ENCODE results near the gene NAV2. TPM values are rescaled to one million over a fixed set of nuclear protein-coding genes. Genes with fewer than 3 reads are reported as not detected.

The NAV2 gene
- total RNA-seq, 1 experiment from 2014 or later: 22.7 TPM

- ChIA-PET POLR2A (no interaction called here), CTCF (no interaction called here)
- H3K9me3 ChIP-seq (ENCODE audit: control insufficient read depth, insufficient read depth, low read depth, low read length): no peaks in the 10 kb centered on the region
- H3K27me3 ChIP-seq (ENCODE audit: control insufficient read depth, insufficient read depth, low read length): no peaks in the 10 kb centered on the region
- H3K4me3 ChIP-seq (ENCODE audit: low read depth in 2 of 2, low read length in 2 of 2): no peak overlapping the region
- DNase-seq (ENCODE audit: low read depth, low spot score): no peak
- no peak overlapping the region for H3K27ac ChIP-seq (ENCODE audit: low read length)
- in situ Hi-C loops (cut with HindIII; ENCODE audit: low pct_unique_long_range_greater_than_20kb, low sequenced_read_pairs) (no loop called here), intact Hi-C loops (cut with micrococcal nuclease; ENCODE audit: unreplicated experiment) (no loop called here)
- no peaks in the 10 kb centered on the region; the same call in 1 of the 2 replicates for H3K36me3 ChIP-seq (ENCODE audit: control insufficient read depth, insufficient read depth, low read length)
- H3K4me1 ChIP-seq (ENCODE audit: control insufficient read depth, insufficient read depth, low read length): no peaks in the 10 kb centered on the region
- ATAC-seq: no peak
- no peak for TF ChIP-seq POLR2AphosphoS5 (IDR thresholded peaks at IDR 0.05; ENCODE audit: low read depth, low read length)
- no peak for TF ChIP-seq SIN3A (IDR thresholded peaks at IDR 0.05; ENCODE audit: borderline replicate concordance, insufficient read depth, low read depth, low read length)
- TF ChIP-seq REST (IDR thresholded peaks at IDR 0.05; ENCODE audit: insufficient read depth in 1 of 2, low read depth in 2 of 2, low read length in 1 of 2): no peak
- TF ChIP-seq, protein P1, sequence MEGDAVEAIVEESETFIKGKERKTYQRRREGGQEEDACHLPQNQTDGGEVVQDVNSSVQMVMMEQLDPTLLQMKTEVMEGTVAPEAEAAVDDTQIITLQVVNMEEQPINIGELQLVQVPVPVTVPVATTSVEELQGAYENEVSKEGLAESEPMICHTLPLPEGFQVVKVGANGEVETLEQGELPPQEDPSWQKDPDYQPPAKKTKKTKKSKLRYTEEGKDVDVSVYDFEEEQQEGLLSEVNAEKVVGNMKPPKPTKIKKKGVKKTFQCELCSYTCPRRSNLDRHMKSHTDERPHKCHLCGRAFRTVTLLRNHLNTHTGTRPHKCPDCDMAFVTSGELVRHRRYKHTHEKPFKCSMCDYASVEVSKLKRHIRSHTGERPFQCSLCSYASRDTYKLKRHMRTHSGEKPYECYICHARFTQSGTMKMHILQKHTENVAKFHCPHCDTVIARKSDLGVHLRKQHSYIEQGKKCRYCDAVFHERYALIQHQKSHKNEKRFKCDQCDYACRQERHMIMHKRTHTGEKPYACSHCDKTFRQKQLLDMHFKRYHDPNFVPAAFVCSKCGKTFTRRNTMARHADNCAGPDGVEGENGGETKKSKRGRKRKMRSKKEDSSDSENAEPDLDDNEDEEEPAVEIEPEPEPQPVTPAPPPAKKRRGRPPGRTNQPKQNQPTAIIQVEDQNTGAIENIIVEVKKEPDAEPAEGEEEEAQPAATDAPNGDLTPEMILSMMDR (IDR thresholded peaks at IDR 0.05): no peak
- TF ChIP-seq TCF7L2 (IDR thresholded peaks at IDR 0.05; ENCODE audit: low read depth, low read length): no peak
- BruUV-seq (replicated peaks): no TSS peak
Measured at GRCh38 chr11:20058749-20059458, 346.3 kb downstream of the NAV2 start.

GRCh38 chr11:20059587-20060021, 347.0 kb downstream of the NAV2 start:
- TF ChIP-seq POLR2AphosphoS5 (IDR thresholded peaks at IDR 0.05; ENCODE audit: low read depth, low read length): no peak
- no peak for TF ChIP-seq SIN3A (IDR thresholded peaks at IDR 0.05; ENCODE audit: borderline replicate concordance, insufficient read depth, low read depth, low read length)
- no peak for TF ChIP-seq TCF7L2 (IDR thresholded peaks at IDR 0.05; ENCODE audit: low read depth, low read length)
- no peak overlapping the region for H3K4me3 ChIP-seq (ENCODE audit: low read depth in 2 of 2, low read length in 2 of 2)
- POLR2A ChIA-PET: no interaction called here
- no peak for DNase-seq (ENCODE audit: low read depth, low spot score)
- no peaks in the 10 kb centered on the region for H3K27me3 ChIP-seq (ENCODE audit: control insufficient read depth, insufficient read depth, low read length)
- BruUV-seq (replicated peaks): no TSS peak
- no peak for ATAC-seq
- H3K4me1 ChIP-seq (ENCODE audit: control insufficient read depth, insufficient read depth, low read length): no peaks in the 10 kb centered on the region
- CTCF ChIA-PET: no interaction called here
- H3K27ac ChIP-seq (ENCODE audit: low read length): no peak overlapping the region
- no peaks in the 10 kb centered on the region; the same call in 1 of the 2 replicates for H3K36me3 ChIP-seq (ENCODE audit: control insufficient read depth, insufficient read depth, low read length)
- intact Hi-C loops (cut with micrococcal nuclease; ENCODE audit: unreplicated experiment): no loop called here
- no peaks in the 10 kb centered on the region for H3K9me3 ChIP-seq (ENCODE audit: control insufficient read depth, insufficient read depth, low read depth, low read length)
- in situ Hi-C loops (cut with HindIII; ENCODE audit: low pct_unique_long_range_greater_than_20kb, low sequenced_read_pairs): no loop called here

GRCh38 chr11:20060181-20060580, 347.5 kb downstream of the NAV2 start:
- BruUV-seq (replicated peaks): no TSS peak
- Histone ChIP-seq H3K4me1 (ENCODE audit: control insufficient read depth, insufficient read depth, low read length) (no peaks in the 10 kb centered on the region), H3K36me3 (ENCODE audit: control insufficient read depth, insufficient read depth, low read length) (no peaks in the 10 kb centered on the region; the same call in 1 of the 2 replicates), H3K27me3 (ENCODE audit: control insufficient read depth, insufficient read depth, low read length) (no peaks in the 10 kb centered on the region), H3K4me3 (ENCODE audit: low read depth in 2 of 2, low read length in 2 of 2) (no peak overlapping the region), H3K27ac (ENCODE audit: low read length) (no peak overlapping the region), H3K9me3 (ENCODE audit: control insufficient read depth, insufficient read depth, low read depth, low read length) (no peaks in the 10 kb centered on the region)
- intact Hi-C loops (cut with micrococcal nuclease; ENCODE audit: unreplicated experiment) (no loop called here), in situ Hi-C loops (cut with HindIII; ENCODE audit: low pct_unique_long_range_greater_than_20kb, low sequenced_read_pairs) (no loop called here)
- ChIA-PET CTCF (no interaction called here), POLR2A (no interaction called here)
- ATAC-seq: no peak
- no peak for TF ChIP-seq POLR2AphosphoS5 (IDR thresholded peaks at IDR 0.05; ENCODE audit: low read depth, low read length)
- no peak for TF ChIP-seq REST (IDR thresholded peaks at IDR 0.05; ENCODE audit: insufficient read depth in 1 of 2, low read depth in 2 of 2, low read length in 1 of 2)
- TF ChIP-seq, protein P1 (IDR thresholded peaks at IDR 0.05): no peak
- no peak for TF ChIP-seq SIN3A (IDR thresholded peaks at IDR 0.05; ENCODE audit: borderline replicate concordance, insufficient read depth, low read depth, low read length)
- no peak for TF ChIP-seq TCF7L2 (IDR thresholded peaks at IDR 0.05; ENCODE audit: low read depth, low read length)
- no peak for DNase-seq (ENCODE audit: low read depth, low spot score)
